Stomach (tissue), 9 donors: Measurements from ENCODE around the gene SORCS2. TPM values are rescaled to one million over a fixed set of nuclear protein-coding genes. Genes with fewer than 3 reads are reported as not detected.

Experiments used
- DNase-seq, 2 donors: peaks; one replicate each; pipeline versions ENCODE4 v3.0.0 to v3.0.0-alpha.2; 2013 to 2019
- H3K27ac ChIP-seq, 5 donors: fragments of 200-600 bp in 4 of 5; sonication (generic) in 4 of 5; one replicate each; pipeline ENCODE4 v1.5.1; 2013 to 2019; ENCODE audit warnings: mild to moderate bottlenecking in 1 of 5, moderate library complexity in 1 of 5
- H3K27me3 ChIP-seq, 3 donors: fragments of 200-600 bp; sonication (generic); one replicate each; pipeline ENCODE4 v1.5.1; 2017 to 2019; ENCODE audit warnings: mixed run types in 1 of 3
- H3K36me3 ChIP-seq, 4 donors: fragments of 200-600 bp; sonication (generic); 1 replicate in 3 of 4; 2 replicates in 1 of 4; pipeline ENCODE4 v1.5.1; 2016 to 2019
- H3K4me1 ChIP-seq, 4 donors: fragments of 200-600 bp; sonication (generic); one replicate each; pipeline ENCODE4 v1.5.1; 2016 to 2019
- H3K4me3 ChIP-seq, 4 donors: fragments of 200-600 bp; sonication (generic) in 3 of 4; one replicate each; pipeline ENCODE4 v1.5.1; 2016 to 2019; ENCODE audit warnings: mild to moderate bottlenecking in 1 of 4
- H3K9me3 ChIP-seq, 4 donors: fragments of 200-600 bp; sonication (generic); one replicate each; pipeline ENCODE4 v1.5.1; 2016 to 2019
- EP300 ChIP-seq: sonication (generic); formaldehyde crosslinking; IDR thresholded peaks from one replicate; pipeline ENCODE4 v1.6.1; 2017; ENCODE audit warnings: antibody characterized with exemption
- POLR2A ChIP-seq, 4 donors: fragments of 450-650 bp; IDR thresholded peaks; one replicate each; pipeline ENCODE4 v1.6.1; 2016; ENCODE audit warnings: antibody characterized with exemption in 4 of 4, control low read depth in 2 of 4, mild to moderate bottlenecking in 1 of 4, moderate library complexity in 1 of 4
- POLR2AphosphoS5 ChIP-seq, 3 donors: sonication (generic); formaldehyde crosslinking; IDR thresholded peaks; one replicate each; pipeline ENCODE4 v1.6.1; 2016; ENCODE audit warnings: antibody characterized with exemption in 3 of 3
- WGBS, 5 donors: extraction: QIAGEN DNeasy Blood & Tissue Kit in 3 of 5; methylation state at CpG; one replicate each; pipeline versions ENCODE4 v1.1.5 to v1.1.7; 2013 to 2018; 5-methylcytosine and 5-hydroxymethylcytosine counted together
- intact Hi-C: fragments of 100-400 bp; cut with DNase I; formaldehyde crosslinking; loops from one replicate; pipeline ENCODE4 v1.15.1; 2023; ENCODE audit warnings: low total_unique reads
- polyA plus RNA-seq, 3 donors: library from polyadenylated mRNA; stranded (reverse); fragments of 200-250 nt; gene quantifications; one replicate each; pipeline ENCODE4 v1.2.3, GENCODE V29; 2013
- total RNA-seq, 5 donors: library from RNA; depleted of rRNA; stranded (reverse); fragments of >200 nt; gene quantifications; one replicate each; pipeline versions ENCODE4 v1.1.0 to v1.2.3, GENCODE V29; 2014 to 2016
- TF ChIP-seq, protein P1 (sequence below), 7 experiments: fragments of 450-650 bp in 4 of 7; fragments of 200-600 bp in 3 of 7; sonication (generic) in 3 of 7; IDR thresholded peaks; one replicate each; pipeline ENCODE4 v1.5.1; 2016 to 2019; ENCODE audit warnings: antibody characterized with exemption in 7 of 7, control low read depth in 2 of 7, mild to moderate bottlenecking in 1 of 7
- donor health status: healthy with polysubstance abuse.
- donor health status: Bipolar disorder and iron deficiency.
- donor health status: healthy.

SORCS2 gene
- total and polyA plus RNA-seq, 8 donors: under 0.01 to 13.0 (median 0.50) TPM; not detected in 1

DNA sequence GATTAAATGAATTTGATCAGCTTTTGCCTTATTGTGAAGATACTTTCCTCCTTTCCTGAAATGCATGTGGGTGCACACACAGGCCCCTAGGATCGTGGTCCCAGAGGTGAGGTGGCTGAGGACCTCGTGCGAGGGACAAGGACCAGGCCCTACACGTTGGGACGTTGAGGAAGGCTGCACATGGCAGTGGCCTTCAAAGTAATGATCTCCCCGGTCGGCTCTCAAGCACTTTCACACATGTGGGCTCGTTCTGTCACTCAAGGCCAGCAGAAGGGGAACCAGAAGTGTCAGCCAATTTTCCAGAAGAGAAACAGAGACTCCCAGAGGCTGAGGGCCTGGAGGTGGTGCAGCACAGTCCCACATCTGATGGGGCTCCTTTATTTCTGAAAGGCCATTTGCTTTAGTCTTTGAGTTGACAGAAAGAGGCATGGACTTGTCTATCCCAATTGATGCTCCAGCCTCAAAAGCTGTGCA is 550.5 kb downstream of the SORCS2 start:
- TF ChIP-seq EP300 (no peak), POLR2AphosphoS5 (IDR thresholded peaks at IDR 0.05) (no peak), POLR2A (IDR thresholded peaks at IDR 0.05) (no peak)
- TF ChIP-seq, protein P1, sequence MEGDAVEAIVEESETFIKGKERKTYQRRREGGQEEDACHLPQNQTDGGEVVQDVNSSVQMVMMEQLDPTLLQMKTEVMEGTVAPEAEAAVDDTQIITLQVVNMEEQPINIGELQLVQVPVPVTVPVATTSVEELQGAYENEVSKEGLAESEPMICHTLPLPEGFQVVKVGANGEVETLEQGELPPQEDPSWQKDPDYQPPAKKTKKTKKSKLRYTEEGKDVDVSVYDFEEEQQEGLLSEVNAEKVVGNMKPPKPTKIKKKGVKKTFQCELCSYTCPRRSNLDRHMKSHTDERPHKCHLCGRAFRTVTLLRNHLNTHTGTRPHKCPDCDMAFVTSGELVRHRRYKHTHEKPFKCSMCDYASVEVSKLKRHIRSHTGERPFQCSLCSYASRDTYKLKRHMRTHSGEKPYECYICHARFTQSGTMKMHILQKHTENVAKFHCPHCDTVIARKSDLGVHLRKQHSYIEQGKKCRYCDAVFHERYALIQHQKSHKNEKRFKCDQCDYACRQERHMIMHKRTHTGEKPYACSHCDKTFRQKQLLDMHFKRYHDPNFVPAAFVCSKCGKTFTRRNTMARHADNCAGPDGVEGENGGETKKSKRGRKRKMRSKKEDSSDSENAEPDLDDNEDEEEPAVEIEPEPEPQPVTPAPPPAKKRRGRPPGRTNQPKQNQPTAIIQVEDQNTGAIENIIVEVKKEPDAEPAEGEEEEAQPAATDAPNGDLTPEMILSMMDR (IDR thresholded peaks at IDR 0.05): no peak
- DNase-seq: no peak
- intact Hi-C loops: no loop called here
- peaks cover 0 to 3% (median 0%) of the 10 kb centered on the region in 4 donors for H3K9me3 ChIP-seq
- H3K36me3 ChIP-seq: peaks cover 0 to 4% (median 0%) of the 10 kb centered on the region in 4 donors
- 59 to 85% (median 74%) methylated on average over 8 of the region's 8 CpGs for WGBS, 5 donors
- H3K4me3 ChIP-seq: no peak overlapping the region
- no peak overlapping the region for H3K27ac ChIP-seq
- H3K27me3 ChIP-seq: no peaks in the 10 kb centered on the region
- no peaks in the 10 kb centered on the region for H3K4me1 ChIP-seq

DNA sequence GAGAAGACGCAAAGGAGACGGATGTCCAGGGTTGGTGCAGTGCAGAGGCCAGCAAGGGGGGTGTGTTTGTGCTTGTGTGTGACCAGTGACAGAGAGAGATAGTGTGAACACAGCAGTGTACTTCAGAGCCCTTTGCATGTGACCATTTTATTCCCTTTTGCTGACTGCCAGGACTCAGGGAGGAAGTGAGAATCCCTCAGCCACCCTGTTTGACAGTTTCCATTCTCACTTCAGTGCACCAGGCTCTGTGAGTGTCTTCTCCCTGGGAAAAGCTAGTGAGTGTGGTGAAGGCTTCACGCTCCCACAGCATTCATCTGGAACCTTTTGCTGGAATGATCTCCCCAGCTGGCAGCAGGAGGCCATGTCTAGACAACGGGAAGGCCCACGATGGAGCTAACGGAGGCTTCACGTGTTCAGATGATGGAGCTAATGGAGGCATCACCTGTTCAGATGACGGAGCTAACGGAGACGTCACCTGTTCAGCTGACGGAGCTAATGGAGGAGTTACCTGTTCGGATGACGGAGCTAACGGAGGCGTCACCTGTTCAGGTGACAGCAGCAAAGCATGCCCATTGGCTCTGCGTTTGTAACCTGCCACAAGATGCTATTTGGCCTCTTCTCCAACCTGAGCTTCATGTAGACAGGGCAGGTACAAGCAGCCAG is 551.9 kb downstream of the SORCS2 start:
- no peaks in the 10 kb centered on the region for H3K9me3 ChIP-seq
- 80 to 89% (median 82%) methylated on average over 12 to 16 of the region's 16 CpGs for WGBS, 5 donors
- intact Hi-C loops: no loop called here
- no peak overlapping the region for H3K4me3 ChIP-seq
- DNase-seq: peak in 1 of 2 donors; percentile 26
- TF ChIP-seq POLR2A (IDR thresholded peaks at IDR 0.05) (no peak), POLR2AphosphoS5 (IDR thresholded peaks at IDR 0.05) (no peak), EP300 (no peak)
- TF ChIP-seq, protein P1 (IDR thresholded peaks at IDR 0.05): no peak
- H3K27me3 ChIP-seq: no peaks in the 10 kb centered on the region
- H3K4me1 ChIP-seq: peaks cover 0 to under 1% (median 0%) of the 10 kb centered on the region in 4 donors
- no peak overlapping the region for H3K27ac ChIP-seq
- H3K36me3 ChIP-seq: no peaks in the 10 kb centered on the region

DNA sequence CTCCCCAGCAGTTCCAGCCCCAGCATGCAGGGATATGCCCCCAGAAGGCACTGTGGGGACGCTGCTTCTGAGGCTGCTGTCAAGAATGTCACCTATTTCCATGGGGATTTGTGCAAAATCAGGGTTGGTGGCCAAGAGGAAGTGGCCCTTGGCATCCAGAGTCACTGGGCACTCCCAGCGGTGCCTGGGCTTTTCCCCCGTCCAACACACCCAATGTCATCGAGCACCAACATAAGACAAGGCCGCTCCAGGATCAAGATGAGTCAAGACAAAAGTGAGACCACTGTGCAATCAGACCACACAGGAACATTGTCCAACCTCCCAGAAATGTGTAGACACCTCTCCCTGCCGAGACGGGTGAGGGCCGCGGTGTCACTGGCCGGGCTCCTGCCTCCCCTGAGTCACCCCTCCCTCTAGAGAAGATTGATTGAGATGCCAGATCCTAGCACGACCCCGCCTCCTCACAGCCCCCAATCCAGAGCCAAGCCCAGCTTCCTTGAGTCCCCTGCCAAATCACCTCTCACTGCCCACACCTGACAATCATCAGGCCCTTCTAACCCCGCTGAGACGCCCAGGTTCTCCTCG is 553.1 kb downstream of the SORCS2 start:
- peaks cover 0 to 11% (median 0%) of the 10 kb centered on the region in 4 donors for H3K4me1 ChIP-seq
- WGBS, 5 donors: 78 to 87% (median 82%) methylated on average over 11 to 15 of the region's 15 CpGs

DNA sequence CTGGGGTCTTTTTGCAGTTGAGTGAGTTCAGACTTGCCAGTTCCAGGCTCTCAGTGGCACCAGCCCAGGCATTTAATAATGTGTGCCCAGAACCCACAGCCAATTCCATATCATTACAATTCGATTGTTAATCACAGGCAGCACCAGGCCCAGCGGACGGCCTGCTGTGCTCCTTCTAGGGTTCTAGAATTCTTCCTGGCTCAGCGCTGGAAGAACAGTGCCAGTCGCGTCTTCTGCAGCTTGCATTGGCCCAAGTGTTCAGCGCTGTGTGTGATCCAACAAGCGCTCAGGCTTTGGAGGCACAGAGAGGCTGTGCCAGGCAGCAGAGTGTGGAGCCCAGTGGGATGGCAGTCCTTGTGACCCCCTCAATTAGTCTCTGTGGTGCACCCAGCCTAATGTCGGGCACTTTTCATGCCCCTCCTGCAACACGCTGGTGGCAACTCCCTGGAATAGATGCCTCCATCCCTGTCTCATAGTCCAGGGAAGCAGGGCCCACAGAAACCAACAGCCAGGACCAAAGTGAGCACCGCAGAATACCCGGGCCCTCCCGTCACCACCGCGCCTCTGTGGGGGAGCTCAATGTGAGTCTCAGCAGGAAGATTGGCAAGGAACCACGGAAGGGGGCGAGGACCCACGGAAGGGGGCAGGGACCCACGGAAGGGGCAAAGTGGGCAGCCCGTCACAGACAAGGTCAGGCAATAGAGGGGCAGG is 554.2 kb downstream of the SORCS2 start:
- H3K27me3 ChIP-seq: no peaks in the 10 kb centered on the region
- intact Hi-C loops: no loop called here
- 90 to 95% (median 95%) methylated on average over 19 to 20 of the region's 20 CpGs for WGBS, 5 donors
- H3K9me3 ChIP-seq: no peaks in the 10 kb centered on the region
- TF ChIP-seq EP300 (no peak), POLR2AphosphoS5 (IDR thresholded peaks at IDR 0.05) (no peak), POLR2A (IDR thresholded peaks at IDR 0.05) (no peak)
- H3K4me3 ChIP-seq: no peak overlapping the region
- no peak for DNase-seq
- H3K27ac ChIP-seq: no peak overlapping the region
- peaks cover 0 to 11% (median 0%) of the 10 kb centered on the region in 4 donors for H3K4me1 ChIP-seq
- no peaks in the 10 kb centered on the region for H3K36me3 ChIP-seq

More for the DNA sequence above, 553.1 kb downstream of the SORCS2 start:
- no peaks in the 10 kb centered on the region for H3K27me3 ChIP-seq
- no peak for TF ChIP-seq POLR2A (IDR thresholded peaks at IDR 0.05)
- TF ChIP-seq POLR2AphosphoS5 (IDR thresholded peaks at IDR 0.05): no peak
- TF ChIP-seq, protein P1 (IDR thresholded peaks at IDR 0.05): no peak
- TF ChIP-seq EP300: no peak
- no peak for DNase-seq
- H3K4me3 ChIP-seq: no peak overlapping the region
- H3K36me3 ChIP-seq: no peaks in the 10 kb centered on the region
- no peaks in the 10 kb centered on the region for H3K9me3 ChIP-seq
- intact Hi-C loops: no loop called here
- H3K27ac ChIP-seq: no peak overlapping the region
